T-helper 22 cell (primary cell): Measurements from ENCODE around the gene IREB2.
"Not testable (repeated sequence)": the region's sequence is repeated elsewhere in the genome, so short reads cannot be mapped to it uniquely, and the experiment has no call there.

ENCODE experiments used
- DNase-seq: peaks from one replicate; pipeline ENCODE4 v3.0.0-alpha.2; 2020; ENCODE audit warnings: low read depth

Gene IREB2

GRCh38 chr15:78437762-78438618, at the start of gene IREB2:
Gene IREB2 (plus strand): TSS chr15:78438216. CDS start chr15:78438338, 122 bp downstream.
- peak; percentile 95 for DNase-seq

- DNase-seq, result no peak
These were observed 49.2 kb upstream of the IREB2 start for GRCh38 chr15:78388865-78389264.

GRCh38 chr15:78389322-78389721, 48.7 kb upstream of the IREB2 start:
- no peak for DNase-seq

- DNase-seq, result no peak
These were observed 48.3 kb upstream of the IREB2 start for GRCh38 chr15:78389738-78390137.

- DNase-seq, result no peak
These were observed 47.8 kb upstream of the IREB2 start for GRCh38 chr15:78390242-78390641.

- no peak for DNase-seq
These were observed 47.2 kb upstream of the IREB2 start for GRCh38 chr15:78390826-78391225.

- no peak for DNase-seq
These were observed 46.2 kb upstream of the IREB2 start for GRCh38 chr15:78391781-78392180.

GRCh38 chr15:78392430-78392829, 45.6 kb upstream of the IREB2 start:
- no peak for DNase-seq

- no peak for DNase-seq
These were observed 44.9 kb upstream of the IREB2 start for GRCh38 chr15:78393137-78393536.

- DNase-seq, result no peak
These were observed 44.0 kb upstream of the IREB2 start for GRCh38 chr15:78394026-78394425.

GRCh38 chr15:78394981-78395616, 42.9 kb upstream of the IREB2 start:
- DNase-seq, result no peak

- DNase-seq, result no peak
These were observed 41.7 kb upstream of the IREB2 start for GRCh38 chr15:78396186-78396814.

- DNase-seq, result no peak
These were observed 41.0 kb upstream of the IREB2 start for GRCh38 chr15:78396976-78397375.

- no peak for DNase-seq
These were observed 40.6 kb upstream of the IREB2 start for GRCh38 chr15:78397382-78397781.

GRCh38 chr15:78398076-78398825, 39.8 kb upstream of the IREB2 start:
- DNase-seq, result no peak

GRCh38 chr15:78399091-78399490, 38.9 kb upstream of the IREB2 start:
- DNase-seq, result no peak

- no peak for DNase-seq
These were observed 35.9 kb upstream of the IREB2 start for GRCh38 chr15:78402061-78402610.

GRCh38 chr15:78404125-78404524, 33.9 kb upstream of the IREB2 start:
- DNase-seq, result no peak

- not testable (repeated sequence) for DNase-seq
These were observed 33.2 kb upstream of the IREB2 start for GRCh38 chr15:78404796-78405195.

- DNase-seq, result no peak
These were observed 32.6 kb upstream of the IREB2 start for GRCh38 chr15:78405336-78405924.

- DNase-seq, result no peak
These were observed 31.9 kb upstream of the IREB2 start for GRCh38 chr15:78406016-78406585.
